Activated CD4-positive, alpha-beta memory T cell treated with anti-CD3 and anti-CD28 coated beads, Interleukin-2, amount 10 ng/mL, durations not matched to agents 7 days and 5 days (primary cell): ENCODE measurements around the gene OR52A5. TPM values are rescaled to one million over a fixed set of nuclear protein-coding genes. Genes with fewer than 3 reads are reported as not detected.
"Not testable (repeated sequence)": the region's sequence is repeated elsewhere in the genome, so short reads cannot be mapped to it uniquely, and the experiment has no call there.

Source experiments
- CTCF ChIA-PET: fragments of 350-600 bp; sonication (Branson Sonifier 250); formaldehyde crosslinking; loops from one replicate; lab custom pipeline; 2021; ENCODE audit warnings: antibody characterized with exemption, inconsistent platforms; lab: Charles Lee
- POLR2A ChIA-PET: fragments of 350-600 bp; sonication (Branson Sonifier 250); formaldehyde crosslinking; loops from one replicate; lab custom pipeline; 2021; ENCODE audit warnings: antibody characterized with exemption; lab: Charles Lee
- DNase-seq: peaks from one replicate; pipeline ENCODE4 v3.0.0-alpha.2; 2020
- H3K27ac Mint-ChIP-seq: one replicate; pipeline ENCODE4 v1.8.0; 2021; ENCODE audit warnings: mild to moderate bottlenecking, mixed read lengths
- H3K27me3 Mint-ChIP-seq: one replicate; pipeline ENCODE4 v1.8.0; 2021; ENCODE audit warnings: mixed read lengths
- H3K36me3 Mint-ChIP-seq: one replicate; pipeline ENCODE4 v1.8.0; 2021; ENCODE audit warnings: low read depth, mixed read lengths
- H3K4me1 Mint-ChIP-seq: one replicate; pipeline ENCODE4 v1.8.0; 2021; ENCODE audit warnings: mixed read lengths
- H3K4me3 Mint-ChIP-seq: one replicate; pipeline ENCODE4 v1.8.0; 2021; ENCODE audit warnings: mild to moderate bottlenecking, mixed read lengths
- H3K9me3 Mint-ChIP-seq: one replicate; pipeline ENCODE4 v1.8.0; 2021; ENCODE audit warnings: mixed read lengths
- total RNA-seq, 2 experiments: library from RNA; stranded (reverse); gene quantifications; one replicate each; pipeline ENCODE4 v1.2.3, GENCODE V29; 2021

The OR52A5 gene
- not detected for total RNA-seq

GRCh38 chr11:5137996-5138395 is at the start of gene OR52A5:
TSS of gene OR52A5 (minus strand) at chr11:5138356. CDS start at chr11:5132642, 5,714 bp downstream.
- Mint-ChIP-seq H3K4me3 (no peak within 1 kb of the TSS), H3K9me3 (no peaks in the 10 kb centered on the region), H3K4me1 (no peaks in the 10 kb centered on the region), H3K27me3 (no peaks in the 10 kb centered on the region), H3K36me3 (no peaks in the 10 kb centered on the region), H3K27ac (no peak within 1 kb of the TSS)
- no peak for DNase-seq
- CTCF ChIA-PET, result no interaction called here
- POLR2A ChIA-PET, result no interaction called here

GRCh38 chr11:5178046-5178837 is 40.1 kb upstream of the OR52A5 start:
- Mint-ChIP-seq H3K4me3 (no peak overlapping the region), H3K36me3 (no peaks in the 10 kb centered on the region), H3K9me3 (no peaks in the 10 kb centered on the region), H3K27ac (no peak overlapping the region), H3K27me3 (no peaks in the 10 kb centered on the region), H3K4me1 (no peaks in the 10 kb centered on the region)
- ChIA-PET CTCF (no interaction called here), POLR2A (no interaction called here)
- no peak for DNase-seq

GRCh38 chr11:5174934-5175333 is 36.8 kb upstream of the OR52A5 start:
- POLR2A ChIA-PET, result no interaction called here
- H3K27ac Mint-ChIP-seq, result no peak overlapping the region

GRCh38 chr11:5171856-5172255 is 33.7 kb upstream of the OR52A5 start:
- CTCF ChIA-PET, result no interaction called here
- Mint-ChIP-seq H3K27me3 (no peaks in the 10 kb centered on the region), H3K4me3 (no peak overlapping the region), H3K27ac (no peak overlapping the region), H3K4me1 (no peaks in the 10 kb centered on the region), H3K36me3 (no peaks in the 10 kb centered on the region), H3K9me3 (no peaks in the 10 kb centered on the region)
- POLR2A ChIA-PET, result no interaction called here
- DNase-seq, result no peak

More at GRCh38 chr11:5174934-5175333, 36.8 kb upstream of the OR52A5 start:
- Mint-ChIP-seq H3K9me3 (no peaks in the 10 kb centered on the region), H3K4me1 (no peaks in the 10 kb centered on the region), H3K27me3 (no peaks in the 10 kb centered on the region), H3K4me3 (no peak overlapping the region), H3K36me3 (no peaks in the 10 kb centered on the region)
- CTCF ChIA-PET, result no interaction called here
- DNase-seq, result no peak

- DNase-seq, H3K4me3 Mint-ChIP-seq, H3K36me3 Mint-ChIP-seq, H3K9me3 Mint-ChIP-seq, H3K4me1 Mint-ChIP-seq, H3K27ac Mint-ChIP-seq, POLR2A ChIA-PET, H3K27me3 Mint-ChIP-seq, CTCF ChIA-PET: not testable (repeated sequence)
These were observed 27.7 kb upstream of the OR52A5 start for GRCh38 chr11:5165898-5166297.

- H3K27me3 Mint-ChIP-seq, POLR2A ChIA-PET, H3K27ac Mint-ChIP-seq, H3K36me3 Mint-ChIP-seq, H3K4me1 Mint-ChIP-seq, CTCF ChIA-PET, DNase-seq, H3K4me3 Mint-ChIP-seq, H3K9me3 Mint-ChIP-seq: not testable (repeated sequence)
These were observed 26.7 kb upstream of the OR52A5 start for GRCh38 chr11:5164807-5165206.

GRCh38 chr11:5161045-5161444 is 22.9 kb upstream of the OR52A5 start:
- H3K27ac Mint-ChIP-seq, DNase-seq, POLR2A ChIA-PET, H3K4me1 Mint-ChIP-seq, H3K36me3 Mint-ChIP-seq, H3K27me3 Mint-ChIP-seq, H3K4me3 Mint-ChIP-seq, CTCF ChIA-PET, H3K9me3 Mint-ChIP-seq: not testable (repeated sequence)

GRCh38 chr11:5160217-5160616 is 22.1 kb upstream of the OR52A5 start:
- H3K4me3 Mint-ChIP-seq, DNase-seq, H3K4me1 Mint-ChIP-seq, POLR2A ChIA-PET, H3K36me3 Mint-ChIP-seq, CTCF ChIA-PET, H3K27ac Mint-ChIP-seq, H3K9me3 Mint-ChIP-seq, H3K27me3 Mint-ChIP-seq: not testable (repeated sequence)

GRCh38 chr11:5159806-5160205 is 21.6 kb upstream of the OR52A5 start:
- ChIA-PET POLR2A (no interaction called here), CTCF (no interaction called here)
- no peak overlapping the region for H3K4me3 Mint-ChIP-seq
- H3K9me3 Mint-ChIP-seq, result no peaks in the 10 kb centered on the region
- no peak for DNase-seq
- H3K4me1 Mint-ChIP-seq, result no peaks in the 10 kb centered on the region
- H3K36me3 Mint-ChIP-seq, result no peaks in the 10 kb centered on the region
- H3K27me3 Mint-ChIP-seq, result no peaks in the 10 kb centered on the region
- no peak overlapping the region for H3K27ac Mint-ChIP-seq

GRCh38 chr11:5154657-5155056 is 16.5 kb upstream of the OR52A5 start, which contains the start of gene OR52A1:
TSS of gene OR52A1 (minus strand) at chr11:5154757. CDS start at chr11:5152369, 2,388 bp downstream.
- Mint-ChIP-seq H3K27ac (no peak within 1 kb of the TSS), H3K27me3 (no peaks in the 10 kb centered on the region), H3K4me3 (no peak within 1 kb of the TSS), H3K36me3 (no peaks in the 10 kb centered on the region), H3K9me3 (no peaks in the 10 kb centered on the region), H3K4me1 (no peaks in the 10 kb centered on the region)
- CTCF ChIA-PET, result no interaction called here
- DNase-seq, result no peak
- POLR2A ChIA-PET, result no interaction called here

GRCh38 chr11:5153574-5154431 is 15.6 kb upstream of the OR52A5 start:
- H3K4me3 Mint-ChIP-seq, result no peak overlapping the region
- H3K27me3 Mint-ChIP-seq, result no peaks in the 10 kb centered on the region
- no peak for DNase-seq
- ChIA-PET CTCF (no interaction called here), POLR2A (no interaction called here)
- H3K9me3 Mint-ChIP-seq, result no peaks in the 10 kb centered on the region
- H3K4me1 Mint-ChIP-seq, result no peaks in the 10 kb centered on the region
- no peak overlapping the region for H3K27ac Mint-ChIP-seq
- H3K36me3 Mint-ChIP-seq, result no peaks in the 10 kb centered on the region

GRCh38 chr11:5151713-5152153 is 13.6 kb upstream of the OR52A5 start:
- no peak overlapping the region for H3K4me3 Mint-ChIP-seq

GRCh38 chr11:5144206-5144605 is 6.0 kb upstream of the OR52A5 start:
- H3K9me3 Mint-ChIP-seq, H3K27ac Mint-ChIP-seq, H3K36me3 Mint-ChIP-seq, POLR2A ChIA-PET, H3K4me3 Mint-ChIP-seq, CTCF ChIA-PET, H3K27me3 Mint-ChIP-seq, DNase-seq, H3K4me1 Mint-ChIP-seq: not testable (repeated sequence)

More at GRCh38 chr11:5151713-5152153, 13.6 kb upstream of the OR52A5 start:
- Mint-ChIP-seq H3K4me1 (no peaks in the 10 kb centered on the region), H3K27ac (no peak overlapping the region), H3K27me3 (no peaks in the 10 kb centered on the region), H3K9me3 (no peaks in the 10 kb centered on the region), H3K36me3 (no peaks in the 10 kb centered on the region)
- CTCF ChIA-PET, result no interaction called here
- POLR2A ChIA-PET, result no interaction called here
- no peak for DNase-seq
